ENCODE measurements around the gene PSMB11.
A peak's percentile ranks its signal among the peaks of the same experiment; 100 is the strongest.
"Not testable (repeated sequence)": the region's sequence is repeated elsewhere in the genome, so short reads cannot be mapped to it uniquely, and the experiment has no call there.

PSMB11 gene

GRCh38 chr14:23013749-23014054 is 28.3 kb upstream of the PSMB11 start:
- not testable (repeated sequence) for DNase-seq (ENCODE audit: low spot score)

- DNase-seq (ENCODE audit: low spot score) = no peak
Observed at GRCh38 chr14:23015618-23016017, 26.4 kb upstream of the PSMB11 start.

GRCh38 chr14:23017091-23017490 is 24.9 kb upstream of the PSMB11 start:
- DNase-seq (ENCODE audit: low spot score) = no peak

- DNase-seq (ENCODE audit: low spot score) = no peak
Observed at GRCh38 chr14:23018107-23018506, 23.9 kb upstream of the PSMB11 start.

GRCh38 chr14:23020143-23021128 is 21.6 kb upstream of the PSMB11 start:
- no peak for DNase-seq (ENCODE audit: low spot score)

GRCh38 chr14:23021434-23021833 is 20.6 kb upstream of the PSMB11 start:
- no peak for DNase-seq (ENCODE audit: low spot score)

GRCh38 chr14:23021889-23022442 is 20.0 kb upstream of the PSMB11 start:
- no peak for DNase-seq (ENCODE audit: low spot score)

GRCh38 chr14:23023022-23023794 is 18.8 kb upstream of the PSMB11 start:
- no peak for DNase-seq (ENCODE audit: low spot score)

GRCh38 chr14:23023795-23024152 is 18.2 kb upstream of the PSMB11 start:
- DNase-seq (ENCODE audit: low spot score) = no peak

- no peak for DNase-seq (ENCODE audit: low spot score)
Observed at GRCh38 chr14:23024612-23025075, 17.4 kb upstream of the PSMB11 start.

- DNase-seq (ENCODE audit: low spot score) = no peak
Observed at GRCh38 chr14:23025151-23025814, 16.7 kb upstream of the PSMB11 start.

GRCh38 chr14:23028799-23029198 is 13.2 kb upstream of the PSMB11 start:
- no peak for DNase-seq (ENCODE audit: low spot score)

- DNase-seq (ENCODE audit: low spot score) = no peak
Observed at GRCh38 chr14:23030936-23031335, 11.1 kb upstream of the PSMB11 start.

- no peak for DNase-seq (ENCODE audit: low spot score)
Observed at GRCh38 chr14:23033251-23033727, 8.7 kb upstream of the PSMB11 start.

GRCh38 chr14:23033801-23034497 is 8.1 kb upstream of the PSMB11 start:
- no peak for DNase-seq (ENCODE audit: low spot score)

GRCh38 chr14:23034498-23035302 is 7.3 kb upstream of the PSMB11 start, which contains the start of gene PSMB5:
PSMB5 (minus strand) TSS chr14:23034900; CDS start chr14:23034881, 19 bp downstream.
- DNase-seq (ENCODE audit: low spot score) = peak; percentile 98

GRCh38 chr14:23035303-23036144 is 6.5 kb upstream of the PSMB11 start:
- no peak for DNase-seq (ENCODE audit: low spot score)

GRCh38 chr14:23040100-23040499 is 1.9 kb upstream of the PSMB11 start:
- no peak for DNase-seq (ENCODE audit: low spot score)

- no peak for DNase-seq (ENCODE audit: low spot score)
Observed at GRCh38 chr14:23041729-23042128, 283 bp upstream of the PSMB11 start.

GRCh38 chr14:23043145-23043544 is 1.1 kb downstream of the PSMB11 start:
- DNase-seq (ENCODE audit: low spot score) = no peak
